Testis (tissue), 2 donors: Measurements from ENCODE around the gene DDI2.

Source experiments
- CTCF ChIP-seq, 3 experiments: fragments of 450-650 bp in 2 of 3; fragments of 200-600 bp in 1 of 3; sonication (generic) in 1 of 3; IDR thresholded peaks; one replicate each; pipeline ENCODE4 v1.5.1; 2016 to 2019; ENCODE audit warnings: antibody characterized with exemption in 3 of 3, mild to moderate bottlenecking in 2 of 3, moderate library complexity in 1 of 3
- POLR2A ChIP-seq: fragments of 450-650 bp; IDR thresholded peaks from one replicate; pipeline ENCODE4 v1.6.1; 2017; ENCODE audit warnings: antibody characterized with exemption, mild to moderate bottlenecking, moderate library complexity

- TF ChIP-seq CTCF (IDR thresholded peaks at IDR 0.05) (no peak), POLR2A (no peak)
Measured at GRCh38 chr1:15654091-15654690, 36.9 kb downstream of the DDI2 start.
